ENCODE results near the gene ADAMTSL1. TPM values are rescaled to one million over a fixed set of nuclear protein-coding genes. Genes with fewer than 3 reads are reported as not detected.

ADAMTSL1 gene
- total RNA-seq, 1 experiment from 2014 or later = not detected

DNA sequence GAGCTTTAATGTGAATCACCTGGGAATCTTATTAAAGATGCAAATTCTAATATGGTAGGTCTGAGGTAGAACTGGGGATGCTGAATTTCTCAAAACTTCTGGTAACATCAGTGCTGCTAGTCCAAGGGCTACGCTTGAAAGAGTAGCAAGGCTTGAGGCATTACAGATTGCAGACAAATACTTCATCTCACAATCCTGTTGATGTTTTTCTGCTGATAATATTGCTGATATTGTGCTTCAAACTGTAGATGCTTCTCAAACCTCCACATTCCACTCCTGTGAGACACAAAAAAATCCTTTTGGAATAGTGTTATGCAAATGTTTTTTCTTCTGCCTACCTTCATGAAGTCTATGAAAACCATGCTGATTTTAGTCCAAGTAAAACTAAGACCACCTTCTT, 419.5 kb downstream of the ADAMTSL1 start:
- TF ChIP-seq CBX3 (IDR thresholded peaks at IDR 0.05; ENCODE audit: low read depth) (no peak), MAX (IDR thresholded peaks at IDR 0.05) (no peak), ZFX (IDR thresholded peaks at IDR 0.05) (no peak), EZH2 (IDR thresholded peaks at IDR 0.05) (no peak), CEBPB (IDR thresholded peaks at IDR 0.05; ENCODE audit: low read depth) (no peak), FOSL1 (IDR thresholded peaks at IDR 0.05; ENCODE audit: low read depth) (no peak), ELF1 (IDR thresholded peaks at IDR 0.05; ENCODE audit: borderline replicate concordance, low read depth) (no peak), EZH2phosphoT487 (IDR thresholded peaks at IDR 0.05; ENCODE audit: borderline replicate concordance) (no peak), SRF (IDR thresholded peaks at IDR 0.05; ENCODE audit: low read depth) (no peak), JUND (IDR thresholded peaks at IDR 0.05) (no peak), POLR2A (IDR thresholded peaks at IDR 0.05; ENCODE audit: borderline replicate concordance, extremely low read depth, insufficient read depth, insufficient read length) (no peak), YY1 (IDR thresholded peaks at IDR 0.05; ENCODE audit: extremely low read depth, insufficient replicate concordance, low read depth, low read length) (no peak), POLR2AphosphoS5 (IDR thresholded peaks at IDR 0.05; ENCODE audit: low read depth, low read length) (no peak), RAD21 (IDR thresholded peaks at IDR 0.05; ENCODE audit: low read depth) (no peak), SP1 (IDR thresholded peaks at IDR 0.05; ENCODE audit: low read depth) (no peak), ZNF274 (IDR thresholded peaks at IDR 0.05; ENCODE audit: low read depth, low read length) (no peak), REST (IDR thresholded peaks at IDR 0.05; ENCODE audit: low read depth) (no peak)
- TF ChIP-seq, protein P1, sequence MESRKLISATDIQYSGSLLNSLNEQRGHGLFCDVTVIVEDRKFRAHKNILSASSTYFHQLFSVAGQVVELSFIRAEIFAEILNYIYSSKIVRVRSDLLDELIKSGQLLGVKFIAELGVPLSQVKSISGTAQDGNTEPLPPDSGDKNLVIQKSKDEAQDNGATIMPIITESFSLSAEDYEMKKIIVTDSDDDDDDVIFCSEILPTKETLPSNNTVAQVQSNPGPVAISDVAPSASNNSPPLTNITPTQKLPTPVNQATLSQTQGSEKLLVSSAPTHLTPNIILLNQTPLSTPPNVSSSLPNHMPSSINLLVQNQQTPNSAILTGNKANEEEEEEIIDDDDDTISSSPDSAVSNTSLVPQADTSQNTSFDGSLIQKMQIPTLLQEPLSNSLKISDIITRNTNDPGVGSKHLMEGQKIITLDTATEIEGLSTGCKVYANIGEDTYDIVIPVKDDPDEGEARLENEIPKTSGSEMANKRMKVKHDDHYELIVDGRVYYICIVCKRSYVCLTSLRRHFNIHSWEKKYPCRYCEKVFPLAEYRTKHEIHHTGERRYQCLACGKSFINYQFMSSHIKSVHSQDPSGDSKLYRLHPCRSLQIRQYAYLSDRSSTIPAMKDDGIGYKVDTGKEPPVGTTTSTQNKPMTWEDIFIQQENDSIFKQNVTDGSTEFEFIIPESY (IDR thresholded peaks at IDR 0.05; ENCODE audit: extremely low read depth, insufficient replicate concordance, low read length) = no peak
- TF ChIP-seq, protein P2, sequence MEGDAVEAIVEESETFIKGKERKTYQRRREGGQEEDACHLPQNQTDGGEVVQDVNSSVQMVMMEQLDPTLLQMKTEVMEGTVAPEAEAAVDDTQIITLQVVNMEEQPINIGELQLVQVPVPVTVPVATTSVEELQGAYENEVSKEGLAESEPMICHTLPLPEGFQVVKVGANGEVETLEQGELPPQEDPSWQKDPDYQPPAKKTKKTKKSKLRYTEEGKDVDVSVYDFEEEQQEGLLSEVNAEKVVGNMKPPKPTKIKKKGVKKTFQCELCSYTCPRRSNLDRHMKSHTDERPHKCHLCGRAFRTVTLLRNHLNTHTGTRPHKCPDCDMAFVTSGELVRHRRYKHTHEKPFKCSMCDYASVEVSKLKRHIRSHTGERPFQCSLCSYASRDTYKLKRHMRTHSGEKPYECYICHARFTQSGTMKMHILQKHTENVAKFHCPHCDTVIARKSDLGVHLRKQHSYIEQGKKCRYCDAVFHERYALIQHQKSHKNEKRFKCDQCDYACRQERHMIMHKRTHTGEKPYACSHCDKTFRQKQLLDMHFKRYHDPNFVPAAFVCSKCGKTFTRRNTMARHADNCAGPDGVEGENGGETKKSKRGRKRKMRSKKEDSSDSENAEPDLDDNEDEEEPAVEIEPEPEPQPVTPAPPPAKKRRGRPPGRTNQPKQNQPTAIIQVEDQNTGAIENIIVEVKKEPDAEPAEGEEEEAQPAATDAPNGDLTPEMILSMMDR (IDR thresholded peaks at IDR 0.05 in 2 of 3, conservative IDR thresholded peaks at IDR 0.05 in 1 of 3; ENCODE audit: borderline replicate concordance in 1 of 3, insufficient read depth in 1 of 3, low read depth in 2 of 3, low read length in 2 of 3) = no peak
- TF ChIP-seq, protein P3, sequence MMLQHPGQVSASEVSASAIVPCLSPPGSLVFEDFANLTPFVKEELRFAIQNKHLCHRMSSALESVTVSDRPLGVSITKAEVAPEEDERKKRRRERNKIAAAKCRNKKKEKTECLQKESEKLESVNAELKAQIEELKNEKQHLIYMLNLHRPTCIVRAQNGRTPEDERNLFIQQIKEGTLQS (IDR thresholded peaks at IDR 0.05) = no peak
- DNase-seq (ENCODE audit: low read depth, low spot score) (no peak), ATAC-seq (no peak)
- CTCF ChIA-PET = no interaction called here
- no peaks in the 10 kb centered on the region for H3K79me2 ChIP-seq (ENCODE audit: insufficient read depth, low read length)
- no peaks in the 10 kb centered on the region for H3K36me3 ChIP-seq (ENCODE audit: control insufficient read depth in 1 of 2, insufficient read depth in 2 of 2, low read length in 2 of 2)
- no TSS peak for BruUV-seq (replicated peaks)
- H3K9ac ChIP-seq (ENCODE audit: low read length) = no peak overlapping the region
- H3K27me3 ChIP-seq (ENCODE audit: insufficient read depth, low read length) = no peaks in the 10 kb centered on the region
- no peaks in the 10 kb centered on the region for H3K9me2 ChIP-seq (ENCODE audit: insufficient read depth)
- intact Hi-C loops (cut with micrococcal nuclease) = loop anchor here (10.0 kb wide), 1 partner anchor 61 kb away; no protein-coding TSS in a partner anchor
- POLR2A ChIA-PET = no interaction called here
- no peaks in the 10 kb centered on the region for H4K20me1 ChIP-seq (ENCODE audit: insufficient read depth)
- no peaks in the 10 kb centered on the region for H3K4me1 ChIP-seq (ENCODE audit: control insufficient read depth in 1 of 2, insufficient read depth in 2 of 2, low read length in 2 of 2)
- H3K27ac ChIP-seq (ENCODE audit: low read depth, low read length) = no peak overlapping the region
- H3K9me3 ChIP-seq (ENCODE audit: control insufficient read depth in 1 of 2, insufficient read depth in 1 of 2, low read depth in 1 of 2, low read length in 2 of 2) = peaks cover 0 to 7% of the 10 kb centered on the region in 2 experiments; a peak in 2 of 4 replicates
- no peak overlapping the region for H3K4me3 ChIP-seq (replicated peaks in 1 of 2; ENCODE audit: low read depth in 1 of 2, low read length in 2 of 2)
- no peak overlapping the region for H3K4me2 ChIP-seq (ENCODE audit: low read length)
- RAD21 ChIA-PET (ENCODE audit: low non-redundant PET in 1 of 2, low total read pairs in 2 of 2, uncharacterized antibody in 2 of 2, unreplicated experiment in 2 of 2) = no interaction called here
- H2AFZ ChIP-seq (ENCODE audit: low read depth, low read length, poor library complexity, severe bottlenecking) = no peak overlapping the region
